ENCODE data around the gene ECPAS. TPM values are rescaled to one million over a fixed set of nuclear protein-coding genes. Genes with fewer than 3 reads are reported as not detected.

The ECPAS gene, protein sequence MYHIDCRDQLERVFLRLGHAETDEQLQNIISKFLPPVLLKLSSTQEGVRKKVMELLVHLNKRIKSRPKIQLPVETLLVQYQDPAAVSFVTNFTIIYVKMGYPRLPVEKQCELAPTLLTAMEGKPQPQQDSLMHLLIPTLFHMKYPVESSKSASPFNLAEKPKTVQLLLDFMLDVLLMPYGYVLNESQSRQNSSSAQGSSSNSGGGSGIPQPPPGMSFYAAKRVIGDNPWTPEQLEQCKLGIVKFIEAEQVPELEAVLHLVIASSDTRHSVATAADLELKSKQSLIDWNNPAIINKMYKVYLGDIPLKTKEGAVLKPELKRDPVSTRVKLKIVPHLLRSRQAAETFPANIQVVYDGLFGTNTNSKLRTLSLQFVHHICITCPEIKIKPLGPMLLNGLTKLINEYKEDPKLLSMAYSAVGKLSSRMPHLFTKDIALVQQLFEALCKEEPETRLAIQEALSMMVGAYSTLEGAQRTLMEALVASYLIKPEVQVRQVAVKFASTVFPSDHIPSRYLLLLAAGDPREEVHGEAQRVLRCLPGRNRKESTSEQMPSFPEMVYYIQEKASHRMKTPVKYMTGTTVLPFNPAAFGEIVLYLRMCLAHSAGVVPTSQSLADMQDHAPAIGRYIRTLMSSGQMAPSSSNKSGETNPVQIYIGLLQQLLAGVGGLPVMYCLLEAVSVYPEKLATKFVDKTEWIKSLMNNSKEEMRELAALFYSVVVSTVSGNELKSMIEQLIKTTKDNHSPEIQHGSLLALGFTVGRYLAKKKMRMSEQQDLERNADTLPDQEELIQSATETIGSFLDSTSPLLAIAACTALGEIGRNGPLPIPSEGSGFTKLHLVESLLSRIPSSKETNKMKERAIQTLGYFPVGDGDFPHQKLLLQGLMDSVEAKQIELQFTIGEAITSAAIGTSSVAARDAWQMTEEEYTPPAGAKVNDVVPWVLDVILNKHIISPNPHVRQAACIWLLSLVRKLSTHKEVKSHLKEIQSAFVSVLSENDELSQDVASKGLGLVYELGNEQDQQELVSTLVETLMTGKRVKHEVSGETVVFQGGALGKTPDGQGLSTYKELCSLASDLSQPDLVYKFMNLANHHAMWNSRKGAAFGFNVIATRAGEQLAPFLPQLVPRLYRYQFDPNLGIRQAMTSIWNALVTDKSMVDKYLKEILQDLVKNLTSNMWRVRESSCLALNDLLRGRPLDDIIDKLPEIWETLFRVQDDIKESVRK (N-terminal part only)
- total RNA-seq: 125 TPM

DNA sequence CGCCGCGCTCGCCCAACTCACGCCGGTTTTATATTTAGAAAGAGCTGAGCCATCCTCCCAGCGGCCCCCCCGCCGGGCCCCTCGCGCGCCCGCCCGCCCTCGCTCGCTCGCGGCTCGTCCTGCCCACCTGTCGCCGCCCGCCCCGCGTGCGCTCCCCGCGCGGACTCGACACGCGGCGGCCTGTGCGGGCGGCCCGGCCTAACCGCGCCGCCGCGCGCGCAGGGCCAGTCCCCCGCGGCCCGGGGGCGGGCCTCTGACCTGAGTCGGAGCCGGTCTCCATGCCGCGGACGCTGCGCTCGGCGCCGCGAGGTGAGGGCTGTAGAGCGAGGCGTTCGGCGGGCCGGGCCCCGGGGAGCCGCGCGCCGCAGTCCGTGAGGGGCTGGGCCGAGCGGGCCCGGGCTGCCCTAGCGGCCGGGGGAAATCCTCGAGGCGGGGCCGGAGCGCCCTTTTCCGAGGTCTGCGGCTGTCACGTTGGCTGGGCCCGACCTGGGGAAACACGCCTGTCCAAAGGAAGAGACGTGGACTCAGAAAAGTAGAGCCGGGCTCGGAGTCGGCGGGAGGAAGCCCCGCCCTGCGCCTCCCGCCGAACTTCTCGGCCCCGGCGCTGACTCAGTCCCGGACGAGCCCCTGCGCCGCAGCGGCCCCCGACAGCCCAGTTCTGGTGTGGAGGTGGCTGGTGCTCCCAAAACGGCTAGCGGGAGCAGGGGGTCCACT lies at the start of gene ECPAS:
TSS of gene ECPAS (minus strand) at position 526 of the 714 bp plus-strand sequence. CDS start 11,465 bp downstream, outside the sequence.

DNA sequence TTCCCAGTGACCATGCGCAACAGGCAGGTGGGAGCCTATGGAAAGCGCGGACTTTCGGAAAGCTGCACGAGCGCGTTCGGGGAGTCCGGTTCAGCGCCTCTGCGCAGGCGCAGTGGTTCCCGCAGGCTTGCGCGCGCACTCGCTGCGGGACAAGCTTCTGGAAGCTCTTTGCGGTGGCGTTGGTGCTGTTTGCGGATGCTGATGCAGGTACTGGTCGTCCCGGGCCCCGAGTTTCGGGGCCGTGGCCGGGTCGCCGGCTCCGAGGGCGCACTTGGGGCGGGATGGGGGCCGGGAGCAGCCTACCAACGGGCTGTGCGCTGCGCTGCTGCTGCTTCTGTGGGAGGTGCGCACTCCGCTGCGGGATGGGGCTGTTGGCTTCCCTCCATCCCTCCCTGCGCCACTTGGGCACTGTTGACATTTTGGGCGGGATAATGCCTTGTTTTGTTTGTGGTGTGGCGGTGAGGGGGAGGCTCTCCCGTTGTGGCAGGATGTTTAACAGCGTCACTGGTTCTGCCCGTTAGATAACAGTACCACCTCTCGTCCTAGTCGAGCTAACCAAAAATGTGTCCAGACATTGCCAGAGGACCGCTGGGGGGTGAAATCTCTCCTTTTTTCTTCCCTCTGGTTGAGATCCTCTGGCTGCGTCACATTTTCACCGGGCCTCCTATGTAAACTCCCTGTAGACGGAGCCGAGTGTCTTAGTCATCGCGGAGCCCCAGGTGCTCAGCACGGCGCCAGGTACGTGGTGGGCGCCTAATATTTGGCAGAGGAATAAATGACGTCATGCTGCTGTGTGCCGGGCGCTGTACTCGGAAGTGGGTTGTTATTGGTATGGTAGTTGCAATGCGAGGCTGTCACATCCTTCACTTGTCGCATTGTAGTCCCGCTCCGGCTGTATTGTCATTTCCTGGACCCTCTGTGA lies 41.1 kb upstream of the ECPAS start, which contains the start of gene ZNF483:
TSS of gene ZNF483 (plus strand) at position 124 of the 922 bp plus-strand sequence. CDS start 2,217 bp downstream, outside the sequence.

DNA sequence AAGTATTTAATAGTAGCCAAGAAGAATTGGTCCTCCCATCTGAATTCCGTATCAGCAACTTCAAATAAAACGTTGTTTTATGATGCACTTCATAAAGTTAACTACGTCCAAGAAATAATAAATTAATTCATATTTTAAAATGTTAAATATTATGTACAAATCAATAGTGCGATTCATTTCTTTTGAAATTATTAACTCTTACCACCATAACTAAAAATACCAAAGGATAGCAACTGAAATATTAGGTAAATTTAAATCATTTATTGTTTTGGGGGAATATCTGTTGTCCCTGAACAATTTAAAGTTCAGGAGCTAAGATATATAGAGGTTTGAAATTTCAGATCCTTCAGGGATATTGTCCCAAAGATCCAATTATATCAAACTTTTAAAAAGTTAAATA lies 154.1 kb downstream of the ECPAS start, which contains the start of gene OR2K2:
TSS of gene OR2K2 (minus strand) at position 101 of the 400 bp plus-strand sequence. CDS start 1,791 bp downstream, outside the sequence.

Small RNA genes lying within 50 kb of the gene (small RNA-seq; reads per million reads assigned to genes)
- gene RNA5SP294: not detected

Other genes starting within 250 kb of the ECPAS start
- not detected for gene OR2K2, start 154.2 kb downstream of the ECPAS start, total RNA-seq
- 65.7 TPM for gene ZNF483, start 40.8 kb upstream of the ECPAS start, total RNA-seq
- 25.1 TPM for gene PTGR1, start 115.3 kb upstream of the ECPAS start, total RNA-seq
- gene DNAJC25, start 147.0 kb upstream of the ECPAS start, total RNA-seq: 8.1 TPM
- gene GNG10, start 177.2 kb upstream of the ECPAS start, total RNA-seq: 34.1 TPM